Peyer's patch (tissue), 4 donors: ENCODE results near the gene AHI1.

ENCODE experiments used
- POLR2A ChIP-seq, 2 donors: fragments of 450-650 bp; IDR thresholded peaks; one replicate each; pipeline ENCODE4 v1.5.1; 2017; ENCODE audit warnings: antibody characterized with exemption in 2 of 2, mild to moderate bottlenecking in 2 of 2, moderate library complexity in 2 of 2
- TF ChIP-seq, protein P1 (sequence below), 6 experiments: fragments of 450-650 bp in 4 of 6; fragments of 200-600 bp in 2 of 6; sonication (generic) in 1 of 6; IDR thresholded peaks; one replicate each; pipeline ENCODE4 v1.5.1; 2017 to 2019; ENCODE audit warnings: antibody characterized with exemption in 6 of 6, mild to moderate bottlenecking in 3 of 6, moderate library complexity in 1 of 6

DNA sequence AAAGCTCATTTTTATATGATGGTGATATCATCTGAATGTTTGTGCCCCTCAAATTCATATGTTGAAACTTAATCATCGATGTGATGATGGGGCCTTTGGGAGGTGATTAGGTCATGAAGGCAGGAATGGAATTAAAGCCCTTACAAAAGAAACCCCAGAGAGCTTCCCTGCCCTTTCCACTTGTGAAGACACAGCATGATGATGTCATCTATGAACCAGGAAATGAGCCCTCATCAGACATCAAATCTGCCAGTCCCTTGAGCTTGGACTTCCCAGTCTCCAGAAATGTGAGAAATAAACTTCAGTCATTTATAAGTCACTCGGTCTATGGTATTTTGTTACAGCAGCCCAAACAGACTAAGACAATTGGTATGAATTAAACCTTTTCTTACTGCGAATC is 163.4 kb downstream of the AHI1 start:
- TF ChIP-seq, protein P1, sequence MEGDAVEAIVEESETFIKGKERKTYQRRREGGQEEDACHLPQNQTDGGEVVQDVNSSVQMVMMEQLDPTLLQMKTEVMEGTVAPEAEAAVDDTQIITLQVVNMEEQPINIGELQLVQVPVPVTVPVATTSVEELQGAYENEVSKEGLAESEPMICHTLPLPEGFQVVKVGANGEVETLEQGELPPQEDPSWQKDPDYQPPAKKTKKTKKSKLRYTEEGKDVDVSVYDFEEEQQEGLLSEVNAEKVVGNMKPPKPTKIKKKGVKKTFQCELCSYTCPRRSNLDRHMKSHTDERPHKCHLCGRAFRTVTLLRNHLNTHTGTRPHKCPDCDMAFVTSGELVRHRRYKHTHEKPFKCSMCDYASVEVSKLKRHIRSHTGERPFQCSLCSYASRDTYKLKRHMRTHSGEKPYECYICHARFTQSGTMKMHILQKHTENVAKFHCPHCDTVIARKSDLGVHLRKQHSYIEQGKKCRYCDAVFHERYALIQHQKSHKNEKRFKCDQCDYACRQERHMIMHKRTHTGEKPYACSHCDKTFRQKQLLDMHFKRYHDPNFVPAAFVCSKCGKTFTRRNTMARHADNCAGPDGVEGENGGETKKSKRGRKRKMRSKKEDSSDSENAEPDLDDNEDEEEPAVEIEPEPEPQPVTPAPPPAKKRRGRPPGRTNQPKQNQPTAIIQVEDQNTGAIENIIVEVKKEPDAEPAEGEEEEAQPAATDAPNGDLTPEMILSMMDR (IDR thresholded peaks at IDR 0.05) = no peak
- no peak for TF ChIP-seq POLR2A (IDR thresholded peaks at IDR 0.05)
